HepG2 (cell line): ENCODE measurements around the gene JUND. TPM values are rescaled to one million over a fixed set of nuclear protein-coding genes. Genes with fewer than 3 reads are reported as not detected.

Experiments
- ATAC-seq: fragments of 200-7000 bp; cut with Tn5 transposase; 3 replicates; pipeline ENCODE4 v1.9.1; 2020; ENCODE audit warnings: mild to moderate bottlenecking, moderate library complexity
- BruUV-seq: library from RNA; stranded (reverse); fragments of 400-500 nt; replicated peaks from 2 replicates; lab custom pipeline; 2021; lab: Mats Ljungman, UMichigan
- CTCF ChIA-PET: fragments of 300-600 bp; formaldehyde crosslinking; extraction: SDS; loops from one replicate; lab custom pipeline; 2021; ENCODE audit warnings: low total read pairs, inconsistent platforms, low intra/inter-chr PET ratio; lab: Yijun Ruan, JAX
- POLR2A ChIA-PET: fragments of 350-600 bp; sonication (Branson Sonifier 250); formaldehyde crosslinking; loops from one replicate; lab custom pipeline; 2020; ENCODE audit warnings: antibody characterized with exemption, inconsistent platforms; lab: Yijun Ruan, JAX
- DNase-seq: peaks from one replicate; pipeline ENCODE4 v3.0.0-alpha.2; 2015; ENCODE audit warnings: low spot score
- FAIRE-seq: peaks from 3 replicates; lab custom pipeline; 2011; peaks lifted over from hg19 to GRCh38; lab: Jason Lieb, UNC
- H2AFZ ChIP-seq: one replicate; pipeline ENCODE4 v1.6.1; 2011; ENCODE audit warnings: low read length, inconsistent platforms
- H3K27ac ChIP-seq: fragments of 300-600 bp; 3 replicates; pipeline ENCODE4 v1.8.0; 2011; ENCODE audit warnings: mixed run types, mild to moderate bottlenecking, mixed read lengths, low read length, inconsistent platforms; ENCODE audit not compliant: insufficient read depth; ENCODE audit errors: extremely low read length
- H3K27me3 ChIP-seq, 2 experiments: fragments of 200-600 bp in 1 of 2; 2 replicates in 1 of 2; 3 replicates in 1 of 2; pipeline versions ENCODE4 v1.6.0 to v1.8.0; 2011; ENCODE audit warnings: low read length in 2 of 2, mild to moderate bottlenecking in 2 of 2, moderate library complexity in 2 of 2, inconsistent platforms in 1 of 2; ENCODE audit not compliant: insufficient read depth in 2 of 2, control insufficient read depth in 1 of 2
- H3K36me3 ChIP-seq, 2 experiments: fragments of 200-600 bp in 1 of 2; replicated peaks in 1 of 2; 2 replicates in 1 of 2; 3 replicates in 1 of 2; pipeline versions ENCODE4 v1.5.1 to v1.8.0; 2011; ENCODE audit warnings: low read length in 2 of 2, inconsistent platforms in 1 of 2; ENCODE audit not compliant: insufficient read depth in 2 of 2, control insufficient read depth in 1 of 2
- H3K4me1 ChIP-seq: 2 replicates; pipeline ENCODE4 v1.5.1; 2012; ENCODE audit warnings: low read length, inconsistent platforms; ENCODE audit not compliant: insufficient read depth
- H3K4me2 ChIP-seq: 2 replicates; pipeline ENCODE4 v1.6.0; 2011; ENCODE audit warnings: low read depth, low read length, inconsistent platforms
- H3K4me3 ChIP-seq, 3 experiments: fragments of 200-600 bp in 1 of 3; sonication (generic), shearing (Covaris generic) in 1 of 3; replicated peaks in 1 of 3; 2 replicates each; pipeline ENCODE4 v1.5.1; 2011 to 2016; ENCODE audit warnings: low read length in 3 of 3, inconsistent platforms in 2 of 3, low read depth in 2 of 3, mild to moderate bottlenecking in 2 of 3, control low read depth in 1 of 3, mixed read lengths in 1 of 3; ENCODE audit not compliant: insufficient read depth in 1 of 3
- H3K79me2 ChIP-seq: one replicate; pipeline ENCODE4 v1.6.1; 2011; ENCODE audit warnings: low read length, inconsistent platforms; ENCODE audit not compliant: insufficient read depth
- H3K9ac ChIP-seq: 2 replicates; pipeline ENCODE4 v1.6.0; 2011; ENCODE audit warnings: mild to moderate bottlenecking, low read depth, low read length, inconsistent platforms; ENCODE audit not compliant: insufficient read depth
- H3K9me3 ChIP-seq: 2 replicates; pipeline ENCODE4 v1.5.1; 2012; ENCODE audit warnings: mild to moderate bottlenecking, low read length
- H4K20me1 ChIP-seq: 2 replicates; pipeline ENCODE4 v1.6.0; 2011; ENCODE audit warnings: inconsistent platforms, mild to moderate bottlenecking, low read length, moderate library complexity; ENCODE audit not compliant: insufficient read depth
- NFE2L2 ChIP-seq: fragments of 150-350 bp; IDR thresholded peaks from 2 replicates; pipeline ENCODE4 v1.6.1; 2014; ENCODE audit warnings: low read length
- ZNF652 ChIP-seq: IDR thresholded peaks from 2 replicates; pipeline ENCODE4 v1.6.1; 2016; ENCODE audit warnings: low read depth, borderline replicate concordance
- ZNF770 ChIP-seq: sonication (generic); formaldehyde crosslinking; IDR thresholded peaks from 2 replicates; pipeline ENCODE4 v1.5.0; 2020; ENCODE audit warnings: mild to moderate bottlenecking, missing genetic modification reagents
- WGBS: methylation state at CpG from one replicate; pipeline ENCODE4 v1.1.6; 2017; ENCODE audit warnings: low lambda C conversion rate; 5-methylcytosine and 5-hydroxymethylcytosine counted together
- in situ Hi-C: cut with HindIII; loops from 2 replicates; pipeline ENCODE4 v1.10.0; 2017; ENCODE audit warnings: low pct_unique_long_range_greater_than_20kb; ENCODE audit not compliant: extremely low pct_ligation_motif_present
- intact Hi-C: fragments of 100-400 bp; cut with micrococcal nuclease; formaldehyde crosslinking; loops from one replicate; pipeline ENCODE4 v1.10.0; 2022; ENCODE audit not compliant: unreplicated experiment
- polyA plus RNA-seq, 8 experiments: library from polyadenylated mRNA; depleted of rRNA in 3 of 8; stranded (reverse) in 7 of 8; unstranded in 1 of 8; fragments of >200 nt; fragmentation: Illumina TruSeq in 4 of 8; extraction: Trizol in 4 of 8; gene quantifications; 2 replicates each; pipeline versions ENCODE4 v1.2.1 to v1.2.3, GENCODE V29; 2011 to 2016; ENCODE audit warnings: low read depth in 4 of 8, missing spikeins in 1 of 8, mixed read lengths in 1 of 8; ENCODE audit not compliant: insufficient read depth in 1 of 8
- total RNA-seq, 5 experiments: library from RNA; depleted of rRNA; stranded (reverse); fragments of >200 nt; fragmentation: Illumina TruSeq; extraction: Trizol; gene quantifications; 2 replicates each; pipeline ENCODE4 v1.2.3, GENCODE V29; 2016; ENCODE audit warnings: low read depth in 1 of 5

Gene JUND
- total and polyA plus RNA-seq, 2 of the 13 experiments (the other 11 are each of a cell fraction or from before 2014, with no cell fraction given), result 41.2 to 59.8 TPM

GRCh38 chr19:18270326-18270725 lies 11.1 kb downstream of the JUND start:
- H3K27ac ChIP-seq, result no peak overlapping the region

More at GRCh38 chr19:18270326-18270725, 11.1 kb downstream of the JUND start:
- no peak overlapping the region for H2AFZ ChIP-seq
- BruUV-seq, result no TSS peak
- intact Hi-C loops (no loop called here), in situ Hi-C loops (loop anchor here (10.0 kb wide), 1 partner anchor 144 kb away; the partner anchor contains the start of gene SSBP4)
- no peaks in the 10 kb centered on the region for H3K36me3 ChIP-seq
- POLR2A ChIA-PET, result no interaction called here
- DNase-seq (no peak), ATAC-seq (no peak), FAIRE-seq (no peak)
- H3K79me2 ChIP-seq, result no peaks in the 10 kb centered on the region
- 77% methylated on average over 9 of the region's 9 CpGs for WGBS
- H3K4me1 ChIP-seq, result peaks cover 27% of the 10 kb centered on the region
- H3K27me3 ChIP-seq, result no peaks in the 10 kb centered on the region
- CTCF ChIA-PET, result no interaction called here
- TF ChIP-seq NFE2L2 (peak; percentile 11; the same call in 1 of the 2 replicates), ZNF652 (CRISPR knock-in tag) (no peak), ZNF770 (CRISPR knock-in tag) (0 out of 2 replicates have a peak, but pooled peaks have one; percentile 12)
- TF ChIP-seq, all 625 proteins: peak for 2
- Histone ChIP-seq H3K9ac (no peak overlapping the region), H3K4me3 (no peak overlapping the region), H3K4me2 (no peak overlapping the region), H4K20me1 (peaks cover 3% of the 10 kb centered on the region; the same call in 1 of the 2 replicates), H3K9me3 (no peaks in the 10 kb centered on the region)
